GM12874 (cell line): ENCODE results near the gene KIF13A.

Experiments used
- CTCF ChIP-seq: IDR thresholded peaks from 2 replicates; pipeline ENCODE4 v1.5.1; 2011; ENCODE audit warnings: low read depth, mild to moderate bottlenecking, control low read depth, low read length, moderate library complexity; ENCODE audit not compliant: insufficient read depth

Gene KIF13A

GRCh38 chr6:17935188-17936149 is 52.0 kb downstream of the KIF13A start:
- TF ChIP-seq CTCF, result no peak

- TF ChIP-seq CTCF, result no peak
Observed at GRCh38 chr6:17933716-17934115, 53.7 kb downstream of the KIF13A start.

GRCh38 chr6:17932330-17932852 is 55.0 kb downstream of the KIF13A start:
- no peak for TF ChIP-seq CTCF

- TF ChIP-seq CTCF, result no peak
Observed at GRCh38 chr6:17931227-17931626, 56.2 kb downstream of the KIF13A start.

GRCh38 chr6:17930321-17930993 is 57.0 kb downstream of the KIF13A start:
- TF ChIP-seq CTCF, result no peak

GRCh38 chr6:17928514-17929430 is 58.7 kb downstream of the KIF13A start:
- no peak for TF ChIP-seq CTCF

- no peak for TF ChIP-seq CTCF
Observed at GRCh38 chr6:17927705-17928104, 59.7 kb downstream of the KIF13A start.
